Measurements from ENCODE around the gene TRIP13.

Gene TRIP13

DNA sequence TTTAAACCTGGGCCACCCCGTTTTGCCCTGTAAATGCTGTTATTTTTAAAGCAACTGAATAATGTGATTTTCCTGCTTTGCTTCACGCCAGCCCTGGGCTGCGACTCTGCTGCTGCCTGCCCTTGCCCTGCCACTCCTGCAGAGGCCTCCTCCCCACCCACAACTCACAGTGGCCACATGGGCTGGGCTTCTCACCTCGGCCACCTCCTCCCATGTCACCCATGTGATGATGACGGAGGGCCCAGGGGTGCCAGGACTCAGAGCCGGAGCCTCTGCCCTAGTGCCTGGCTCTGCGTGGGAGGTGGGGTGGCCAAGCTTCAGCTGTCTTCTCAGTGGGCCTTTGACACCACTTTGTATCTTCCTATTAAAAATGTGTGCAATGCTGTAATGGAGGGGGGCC, 67.9 kb downstream of the TRIP13 start:
- TF ChIP-seq, protein P1, sequence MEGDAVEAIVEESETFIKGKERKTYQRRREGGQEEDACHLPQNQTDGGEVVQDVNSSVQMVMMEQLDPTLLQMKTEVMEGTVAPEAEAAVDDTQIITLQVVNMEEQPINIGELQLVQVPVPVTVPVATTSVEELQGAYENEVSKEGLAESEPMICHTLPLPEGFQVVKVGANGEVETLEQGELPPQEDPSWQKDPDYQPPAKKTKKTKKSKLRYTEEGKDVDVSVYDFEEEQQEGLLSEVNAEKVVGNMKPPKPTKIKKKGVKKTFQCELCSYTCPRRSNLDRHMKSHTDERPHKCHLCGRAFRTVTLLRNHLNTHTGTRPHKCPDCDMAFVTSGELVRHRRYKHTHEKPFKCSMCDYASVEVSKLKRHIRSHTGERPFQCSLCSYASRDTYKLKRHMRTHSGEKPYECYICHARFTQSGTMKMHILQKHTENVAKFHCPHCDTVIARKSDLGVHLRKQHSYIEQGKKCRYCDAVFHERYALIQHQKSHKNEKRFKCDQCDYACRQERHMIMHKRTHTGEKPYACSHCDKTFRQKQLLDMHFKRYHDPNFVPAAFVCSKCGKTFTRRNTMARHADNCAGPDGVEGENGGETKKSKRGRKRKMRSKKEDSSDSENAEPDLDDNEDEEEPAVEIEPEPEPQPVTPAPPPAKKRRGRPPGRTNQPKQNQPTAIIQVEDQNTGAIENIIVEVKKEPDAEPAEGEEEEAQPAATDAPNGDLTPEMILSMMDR (IDR thresholded peaks at IDR 0.05) = no peak
- H3K27me3 ChIP-seq = peaks cover 26% of the 10 kb centered on the region
- H3K9me3 ChIP-seq = no peaks in the 10 kb centered on the region

DNA sequence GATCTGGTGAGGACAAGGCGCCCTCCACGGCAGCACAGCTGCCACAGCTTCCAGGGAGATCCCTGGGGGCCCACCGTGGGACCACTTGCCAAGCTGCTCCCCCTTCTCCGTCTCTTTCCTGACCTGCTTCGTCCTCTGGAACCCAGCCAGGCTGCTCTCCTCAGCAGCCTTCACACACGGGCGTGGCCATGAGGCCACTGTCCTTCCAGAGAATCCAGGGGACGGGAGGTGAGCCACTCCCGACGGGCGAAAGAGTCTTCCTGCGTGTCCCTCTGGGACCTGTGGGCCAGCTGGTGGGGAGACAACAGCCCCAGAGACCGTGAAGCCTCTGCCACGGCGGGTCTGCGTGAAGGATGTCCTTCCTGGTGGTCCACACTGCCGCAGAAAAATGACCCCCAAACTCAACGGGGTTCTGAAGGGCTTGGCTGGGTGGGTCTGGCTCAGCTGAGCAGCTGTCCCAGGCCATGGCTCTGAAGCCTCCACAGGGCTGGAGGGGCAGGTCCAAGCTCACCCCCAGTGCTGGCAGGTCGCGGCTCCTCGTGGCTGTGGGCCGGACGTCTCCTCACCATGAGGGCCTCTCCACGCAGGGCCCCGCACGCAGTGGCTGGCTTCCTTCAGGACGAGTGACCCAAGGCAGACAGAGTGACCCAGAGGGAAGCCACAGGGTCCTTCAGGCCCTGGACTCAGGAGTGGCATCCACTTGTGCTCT, 68.5 kb downstream of the TRIP13 start:
- TF ChIP-seq, protein P1 (IDR thresholded peaks at IDR 0.05) = no peak
- Histone ChIP-seq H3K36me3 (no peaks in the 10 kb centered on the region), H3K9me3 (no peaks in the 10 kb centered on the region), H3K27ac (no peak overlapping the region), H3K27me3 (peaks cover 20% of the 10 kb centered on the region), H3K4me1 (ENCODE audit: control insufficient read depth in 1 of 2, insufficient read depth in 1 of 2, low read depth in 1 of 2, low read length in 1 of 2) (no peaks in the 10 kb centered on the region), H3K4me3 (ENCODE audit: low read depth in 1 of 2, low read length in 1 of 2) (no peak overlapping the region)

More for the DNA sequence above, 67.9 kb downstream of the TRIP13 start:
- Histone ChIP-seq H3K27ac (no peak overlapping the region), H3K36me3 (no peaks in the 10 kb centered on the region), H3K4me1 (ENCODE audit: control insufficient read depth in 1 of 2, insufficient read depth in 1 of 2, low read depth in 1 of 2, low read length in 1 of 2) (no peaks in the 10 kb centered on the region), H3K4me3 (ENCODE audit: low read depth in 1 of 2, low read length in 1 of 2) (no peak overlapping the region)

DNA sequence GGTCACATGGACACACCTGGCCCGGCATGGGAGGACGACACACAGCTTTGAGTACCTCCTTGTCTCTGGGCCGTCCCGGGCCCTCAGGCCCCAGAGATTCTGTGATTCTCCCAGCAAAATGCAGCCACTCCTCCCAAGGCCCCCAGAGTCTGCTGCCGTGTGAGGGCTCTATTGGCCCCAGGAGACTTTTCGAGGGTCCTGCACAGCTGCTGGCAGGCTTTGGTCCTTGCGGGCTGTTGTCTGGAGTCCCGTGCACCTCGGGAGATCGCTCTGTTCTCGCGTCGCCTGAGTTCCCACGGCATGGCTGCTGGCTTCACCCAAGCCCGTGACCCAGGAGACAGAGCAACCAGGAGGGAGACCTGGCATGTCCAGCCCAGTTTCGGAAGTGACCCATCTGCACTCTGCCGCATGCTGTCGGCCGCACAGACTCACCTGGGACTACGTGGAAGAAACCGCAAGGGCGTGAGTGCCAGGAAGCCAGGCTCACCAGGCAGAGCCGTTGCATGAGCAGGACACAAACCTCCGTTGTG, 69.1 kb downstream of the TRIP13 start:
- no peaks in the 10 kb centered on the region for H3K9me3 ChIP-seq
- TF ChIP-seq, protein P1 (IDR thresholded peaks at IDR 0.05) = no peak
- H3K4me3 ChIP-seq (ENCODE audit: low read depth in 1 of 2, low read length in 1 of 2) = no peak overlapping the region
- H3K4me1 ChIP-seq (ENCODE audit: control insufficient read depth in 1 of 2, insufficient read depth in 1 of 2, low read depth in 1 of 2, low read length in 1 of 2) = no peaks in the 10 kb centered on the region
- no peaks in the 10 kb centered on the region for H3K36me3 ChIP-seq
- peaks cover 14% of the 10 kb centered on the region for H3K27me3 ChIP-seq
- H3K27ac ChIP-seq = no peak overlapping the region

DNA sequence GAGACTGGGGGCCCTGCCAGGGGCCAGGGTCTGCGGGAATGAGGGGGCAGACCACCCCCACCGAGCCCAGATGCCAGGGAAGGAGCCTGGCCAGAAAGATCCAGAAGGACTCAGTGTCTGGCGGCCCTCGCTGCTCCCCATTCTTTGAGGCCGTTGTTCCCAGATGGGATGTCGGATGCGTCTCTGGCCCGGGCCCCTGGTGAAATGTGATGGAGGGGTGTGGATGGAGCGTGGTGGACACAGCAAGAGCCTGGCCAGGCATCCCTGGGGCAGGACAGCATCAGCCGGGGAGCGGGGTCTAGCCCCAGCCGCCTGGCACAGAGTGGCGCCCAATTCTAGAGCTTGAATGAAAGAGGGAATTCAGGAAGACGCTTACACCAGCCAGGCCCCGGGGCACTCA, 69.7 kb downstream of the TRIP13 start:
- no peak overlapping the region for H3K4me3 ChIP-seq (ENCODE audit: low read depth in 1 of 2, low read length in 1 of 2)
- H3K9me3 ChIP-seq = no peaks in the 10 kb centered on the region
- no peaks in the 10 kb centered on the region for H3K4me1 ChIP-seq (ENCODE audit: control insufficient read depth in 1 of 2, insufficient read depth in 1 of 2, low read depth in 1 of 2, low read length in 1 of 2)
- no peaks in the 10 kb centered on the region for H3K36me3 ChIP-seq
- peaks cover 12% of the 10 kb centered on the region for H3K27me3 ChIP-seq
- TF ChIP-seq, protein P1 (IDR thresholded peaks at IDR 0.05) = no peak
- H3K27ac ChIP-seq = no peak overlapping the region

DNA sequence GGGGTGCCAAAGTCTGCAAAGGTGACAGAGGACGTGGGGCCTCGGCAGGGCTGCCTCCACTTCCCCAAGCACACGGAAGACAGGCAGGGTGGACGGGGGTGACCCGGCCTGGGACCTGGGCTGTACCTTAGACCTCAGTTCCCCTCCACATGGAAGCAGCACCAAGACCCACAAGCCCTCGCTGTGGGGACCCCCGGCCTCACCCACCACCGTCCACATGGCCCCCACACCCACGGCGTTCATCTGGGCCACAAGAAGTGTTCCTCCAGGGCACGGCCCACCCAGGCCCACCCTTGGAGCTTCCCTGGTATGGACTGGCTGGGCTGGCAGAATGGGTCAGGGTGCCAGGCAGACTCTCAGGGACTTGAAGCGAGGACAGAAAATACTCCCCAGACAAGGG, 70.1 kb downstream of the TRIP13 start:
- Histone ChIP-seq H3K4me1 (ENCODE audit: control insufficient read depth in 1 of 2, insufficient read depth in 1 of 2, low read depth in 1 of 2, low read length in 1 of 2) (no peaks in the 10 kb centered on the region), H3K4me3 (ENCODE audit: low read depth in 1 of 2, low read length in 1 of 2) (no peak overlapping the region), H3K36me3 (no peaks in the 10 kb centered on the region), H3K27me3 (peaks cover 12% of the 10 kb centered on the region), H3K9me3 (no peaks in the 10 kb centered on the region), H3K27ac (no peak overlapping the region)
- TF ChIP-seq, protein P1 (IDR thresholded peaks at IDR 0.05) = no peak
